Measurements from ENCODE around the gene F5.

Gene F5

DNA sequence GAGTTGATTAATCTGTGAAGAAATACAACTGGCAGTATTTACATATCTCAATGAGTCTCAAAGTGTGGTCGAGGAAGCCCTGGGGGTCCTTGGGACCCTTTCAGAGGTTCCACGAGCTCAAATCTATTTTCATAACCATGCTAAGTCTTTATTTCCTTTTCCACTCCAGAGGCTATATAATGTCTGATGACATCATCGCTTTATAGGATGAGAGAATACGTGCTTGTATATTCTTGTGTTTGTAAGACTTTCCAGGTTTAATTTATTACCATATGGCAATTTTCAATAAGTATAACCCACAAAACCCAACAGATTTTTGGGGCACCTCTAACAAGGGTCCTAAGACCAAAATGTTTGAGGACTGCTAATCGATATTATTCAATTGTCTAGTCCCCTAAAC, 99.1 kb downstream of the F5 start:
- ATAC-seq (replicated peaks; ENCODE audit: extremely low read depth, poor library complexity, severe bottlenecking) (no peak), DNase-seq (ENCODE audit: low spot score in 2 of 2) (no peak)
- no peak overlapping the region for H3K27ac Mint-ChIP-seq (ENCODE audit: low read depth)
- peaks cover 37% of the 10 kb centered on the region for H3K4me1 Mint-ChIP-seq
- H3K36me3 Mint-ChIP-seq (ENCODE audit: insufficient read depth): no peaks in the 10 kb centered on the region
- no peaks in the 10 kb centered on the region for H3K27me3 Mint-ChIP-seq
- H3K4me3 Mint-ChIP-seq: peak overlapping the region; percentile 87
- H3K9me3 Mint-ChIP-seq: no peaks in the 10 kb centered on the region

DNA sequence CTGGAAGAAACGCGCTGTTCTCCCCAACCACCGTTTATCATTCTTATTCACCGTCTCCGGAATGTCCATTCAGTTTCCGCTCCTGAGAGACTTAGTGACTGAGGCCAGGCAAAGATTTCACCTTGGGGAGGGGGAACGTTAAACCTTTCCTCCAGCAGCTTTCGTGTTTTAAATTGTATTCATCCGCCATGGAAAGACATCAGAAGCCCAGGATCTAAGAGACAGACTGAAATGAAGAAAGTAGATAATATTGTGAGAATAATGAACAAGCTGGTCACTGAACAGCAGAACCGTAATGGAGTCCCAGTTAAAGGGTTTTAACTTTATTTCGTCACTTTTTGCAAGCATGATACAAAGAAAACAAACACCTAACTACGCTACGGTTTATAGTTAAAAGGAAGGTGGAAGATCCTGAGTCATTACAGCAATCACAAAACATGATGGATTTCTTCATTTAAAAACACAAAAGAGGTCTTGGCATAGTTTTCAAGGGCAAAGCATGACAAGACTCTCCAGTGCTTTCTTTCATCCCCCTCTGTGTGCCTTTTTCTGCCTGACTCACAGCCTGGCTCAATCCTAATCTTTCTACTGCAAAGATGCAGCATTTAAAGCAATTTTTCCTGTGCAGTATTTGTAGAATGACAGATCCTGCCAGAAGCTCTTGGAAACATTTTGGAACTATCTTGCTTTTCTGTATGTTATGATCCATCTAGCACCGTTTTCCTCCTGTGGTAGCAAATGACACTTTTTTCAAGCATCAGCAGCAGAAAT, 99.8 kb downstream of the F5 start:
- Mint-ChIP-seq H3K27me3 (no peaks in the 10 kb centered on the region), H3K36me3 (ENCODE audit: insufficient read depth) (no peaks in the 10 kb centered on the region), H3K4me3 (peak overlapping the region; percentile 87), H3K4me1 (peaks cover 37% of the 10 kb centered on the region), H3K27ac (ENCODE audit: low read depth) (peak overlapping the region; percentile 92), H3K9me3 (no peaks in the 10 kb centered on the region)
- ATAC-seq (replicated peaks; ENCODE audit: extremely low read depth, poor library complexity, severe bottlenecking) (no peak), DNase-seq (ENCODE audit: low spot score in 2 of 2) (no peak)

DNA sequence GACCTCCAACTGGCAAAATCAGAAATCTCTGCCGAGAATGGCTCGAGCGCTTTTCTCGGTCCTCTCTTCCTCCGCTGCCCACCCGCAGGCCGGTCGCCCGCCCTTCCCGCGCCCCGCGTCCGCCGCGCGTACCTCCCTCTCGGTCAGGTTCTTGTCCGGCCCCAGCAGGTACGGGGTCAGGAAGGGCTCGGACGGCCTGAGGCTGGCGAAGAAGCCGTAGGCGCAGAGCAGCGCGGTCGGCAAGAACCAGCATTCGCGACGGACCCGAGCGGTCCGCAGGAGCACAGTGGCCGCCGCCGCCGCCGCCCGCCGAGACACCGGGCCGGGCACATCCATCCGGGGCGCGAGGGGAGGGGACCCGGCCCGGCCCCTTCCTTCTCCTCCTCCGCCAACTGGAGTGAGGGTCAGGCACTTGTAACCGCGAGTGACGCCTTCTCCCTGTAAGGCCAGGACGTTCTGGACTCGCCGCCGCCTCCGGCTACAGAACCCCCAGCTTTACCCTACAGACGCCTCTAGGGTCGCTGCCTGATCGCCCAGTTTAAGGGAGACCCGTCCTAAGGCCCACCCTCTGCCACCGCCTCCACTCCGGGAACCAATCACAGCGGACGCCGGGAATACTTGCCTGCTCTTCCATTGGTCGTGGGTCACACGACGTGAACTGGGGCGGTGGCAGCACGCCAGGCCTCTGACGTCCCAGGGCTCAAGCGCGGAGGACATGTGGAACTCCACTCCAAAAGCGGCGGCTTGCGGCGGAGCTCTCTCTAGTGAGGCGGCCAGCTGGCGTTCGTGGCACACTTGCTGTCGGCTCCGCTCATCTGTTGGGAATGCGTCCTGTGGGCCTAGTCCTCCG, 100.6 kb downstream of the F5 start, which contains the start of gene SLC19A2:
Gene SLC19A2, minus strand, starts transcription at position 514 of the 850 bp plus-strand sequence. Its CDS starts 178 bp downstream, at position 336.
- H3K27ac Mint-ChIP-seq (ENCODE audit: low read depth): peak within 1 kb of the TSS; percentile 92
- H3K4me3 Mint-ChIP-seq: peak within 1 kb of the TSS; percentile 87
- peak; percentile 80 to 84 for DNase-seq (ENCODE audit: low spot score in 2 of 2)
- no peaks in the 10 kb centered on the region for H3K9me3 Mint-ChIP-seq
- no peaks in the 10 kb centered on the region for H3K36me3 Mint-ChIP-seq (ENCODE audit: insufficient read depth)
- H3K4me1 Mint-ChIP-seq: peaks cover 44% of the 10 kb centered on the region
- H3K27me3 Mint-ChIP-seq: no peaks in the 10 kb centered on the region
- peak; percentile 100 for ATAC-seq (replicated peaks; ENCODE audit: extremely low read depth, poor library complexity, severe bottlenecking)

DNA sequence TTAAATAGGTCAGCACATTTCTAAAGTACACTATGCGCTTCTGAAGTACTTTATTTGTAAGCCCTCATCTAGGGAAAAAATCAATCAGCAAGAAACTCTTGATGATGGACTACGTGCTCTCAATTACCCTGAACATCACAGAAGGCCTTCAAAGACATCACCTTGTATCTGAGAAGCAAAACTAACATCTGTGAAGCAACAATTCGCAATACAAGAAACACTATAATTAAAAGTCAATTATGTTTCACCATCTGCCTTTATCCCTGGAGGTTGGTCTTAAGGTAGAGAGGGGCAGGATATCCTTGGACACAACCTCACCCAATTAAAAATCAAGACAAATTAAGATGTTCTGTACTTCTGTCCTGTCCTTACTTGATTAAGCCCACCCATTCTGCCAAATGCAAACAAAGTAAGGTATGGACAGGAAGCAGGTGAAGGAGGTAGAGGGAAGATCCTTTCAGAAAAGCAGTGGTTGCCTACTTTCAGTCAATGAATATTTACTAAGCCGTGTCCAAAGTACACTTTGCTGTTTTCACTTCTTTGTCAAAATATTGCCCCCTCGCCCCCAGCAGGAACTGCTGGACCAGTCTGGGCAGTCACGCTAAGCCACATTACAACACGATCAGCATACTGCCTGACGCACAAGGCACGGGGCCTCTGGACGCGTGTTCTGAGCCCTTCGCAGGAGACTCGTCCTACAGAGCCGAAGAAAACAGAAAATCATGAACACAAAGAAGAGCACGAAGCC, 101.4 kb downstream of the F5 start:
- DNase-seq (ENCODE audit: low spot score in 2 of 2) (no peak), ATAC-seq (replicated peaks; ENCODE audit: extremely low read depth, poor library complexity, severe bottlenecking) (peak; percentile 37)
- Mint-ChIP-seq H3K9me3 (no peaks in the 10 kb centered on the region), H3K36me3 (ENCODE audit: insufficient read depth) (no peaks in the 10 kb centered on the region), H3K27ac (ENCODE audit: low read depth) (peak overlapping the region; percentile 92), H3K4me1 (peaks cover 44% of the 10 kb centered on the region), H3K4me3 (peak overlapping the region; percentile 87), H3K27me3 (no peaks in the 10 kb centered on the region)

DNA sequence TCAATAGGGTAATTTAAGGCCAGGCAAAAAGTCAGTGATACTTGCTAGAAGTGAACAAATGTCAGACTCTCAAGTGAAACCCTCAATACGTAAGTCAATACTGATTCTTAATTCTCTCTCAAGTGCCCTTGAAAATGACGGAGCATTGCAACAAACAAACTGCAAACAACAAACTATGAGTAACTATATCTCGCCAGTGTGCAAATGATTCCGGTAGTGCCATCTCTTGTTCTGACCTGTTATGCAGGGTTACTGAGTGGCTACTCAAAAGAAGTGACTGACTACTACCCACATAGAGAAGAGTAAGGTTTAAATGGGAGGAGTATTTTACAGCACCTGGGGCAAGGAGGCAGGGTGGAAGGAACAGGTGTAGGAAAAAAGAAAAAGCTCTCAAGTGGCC, 102.2 kb downstream of the F5 start:
- Mint-ChIP-seq H3K36me3 (ENCODE audit: insufficient read depth) (no peaks in the 10 kb centered on the region), H3K27ac (ENCODE audit: low read depth) (no peak overlapping the region), H3K4me1 (peaks cover 44% of the 10 kb centered on the region), H3K27me3 (no peaks in the 10 kb centered on the region), H3K4me3 (peak overlapping the region; percentile 87), H3K9me3 (no peaks in the 10 kb centered on the region)
- DNase-seq (ENCODE audit: low spot score in 2 of 2): no peak
- ATAC-seq (replicated peaks; ENCODE audit: extremely low read depth, poor library complexity, severe bottlenecking): no peak

DNA sequence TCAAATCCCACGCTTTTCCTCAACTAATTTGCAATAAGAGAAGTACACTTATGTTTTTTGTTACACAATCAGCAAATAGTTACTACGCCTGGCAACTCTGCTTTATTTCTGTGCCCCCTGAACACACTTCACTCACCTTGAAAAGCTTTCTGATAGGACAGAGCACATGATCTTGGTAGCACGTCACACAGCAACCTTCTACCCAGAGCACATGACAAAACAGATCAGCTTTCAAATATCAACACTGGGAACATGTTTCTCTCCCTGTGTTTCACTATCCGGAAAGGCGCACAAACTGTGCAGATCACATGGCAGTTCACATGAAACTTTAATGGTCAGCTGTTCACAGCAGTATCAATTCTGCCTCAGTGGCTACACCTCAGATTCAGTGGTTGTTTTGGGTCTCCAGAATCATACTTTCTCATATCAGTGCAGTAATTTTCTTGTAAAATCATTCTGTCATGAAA, 102.7 kb downstream of the F5 start:
- H3K27me3 Mint-ChIP-seq: no peaks in the 10 kb centered on the region
- peaks cover 44% of the 10 kb centered on the region for H3K4me1 Mint-ChIP-seq
- H3K9me3 Mint-ChIP-seq: no peaks in the 10 kb centered on the region
- ATAC-seq (replicated peaks; ENCODE audit: extremely low read depth, poor library complexity, severe bottlenecking): no peak
- peak overlapping the region; percentile 6 for H3K4me3 Mint-ChIP-seq
- no peak overlapping the region for H3K27ac Mint-ChIP-seq (ENCODE audit: low read depth)
- no peak for DNase-seq (ENCODE audit: low spot score in 2 of 2)
- peaks cover 1% of the 10 kb centered on the region for H3K36me3 Mint-ChIP-seq (ENCODE audit: insufficient read depth)

DNA sequence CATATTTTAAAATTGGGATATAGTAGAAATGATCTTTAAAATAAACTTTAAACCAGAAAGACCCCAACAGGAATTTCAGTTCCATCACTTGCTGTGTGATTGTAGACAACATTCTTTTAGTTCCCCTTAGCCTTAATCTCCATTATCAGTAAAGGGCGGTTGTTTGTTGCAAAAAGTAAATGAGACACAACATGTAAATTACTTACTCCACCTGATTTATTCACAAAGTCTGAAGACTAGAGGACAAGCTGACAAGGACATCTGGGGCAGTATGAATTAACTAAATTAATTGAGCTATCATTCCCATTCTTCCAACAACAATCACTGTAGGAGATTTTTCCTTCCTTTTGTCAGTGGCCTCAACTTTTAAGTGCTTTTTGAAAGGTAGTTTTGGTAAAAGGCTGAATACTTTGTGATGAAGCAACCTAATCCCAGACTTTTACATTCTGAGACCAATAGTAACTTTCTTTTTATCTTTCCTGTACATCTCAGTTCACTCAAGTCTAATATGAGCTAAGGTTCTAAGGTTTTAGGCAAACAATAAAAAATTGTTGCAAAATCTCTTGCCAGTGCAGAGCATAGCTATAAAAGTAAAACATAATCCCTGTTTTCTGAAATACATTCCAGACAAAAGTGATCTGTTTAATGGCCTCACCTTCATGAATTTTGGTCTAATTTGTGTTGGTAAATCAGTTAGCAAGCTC, 106.8 kb downstream of the F5 start:
- Mint-ChIP-seq H3K36me3 (ENCODE audit: insufficient read depth) (peaks cover 1% of the 10 kb centered on the region), H3K9me3 (no peaks in the 10 kb centered on the region), H3K27me3 (no peaks in the 10 kb centered on the region), H3K4me1 (peaks cover 25% of the 10 kb centered on the region), H3K4me3 (no peak overlapping the region), H3K27ac (ENCODE audit: low read depth) (no peak overlapping the region)
- ATAC-seq (replicated peaks; ENCODE audit: extremely low read depth, poor library complexity, severe bottlenecking): no peak
- DNase-seq (ENCODE audit: low spot score in 2 of 2): no peak

DNA sequence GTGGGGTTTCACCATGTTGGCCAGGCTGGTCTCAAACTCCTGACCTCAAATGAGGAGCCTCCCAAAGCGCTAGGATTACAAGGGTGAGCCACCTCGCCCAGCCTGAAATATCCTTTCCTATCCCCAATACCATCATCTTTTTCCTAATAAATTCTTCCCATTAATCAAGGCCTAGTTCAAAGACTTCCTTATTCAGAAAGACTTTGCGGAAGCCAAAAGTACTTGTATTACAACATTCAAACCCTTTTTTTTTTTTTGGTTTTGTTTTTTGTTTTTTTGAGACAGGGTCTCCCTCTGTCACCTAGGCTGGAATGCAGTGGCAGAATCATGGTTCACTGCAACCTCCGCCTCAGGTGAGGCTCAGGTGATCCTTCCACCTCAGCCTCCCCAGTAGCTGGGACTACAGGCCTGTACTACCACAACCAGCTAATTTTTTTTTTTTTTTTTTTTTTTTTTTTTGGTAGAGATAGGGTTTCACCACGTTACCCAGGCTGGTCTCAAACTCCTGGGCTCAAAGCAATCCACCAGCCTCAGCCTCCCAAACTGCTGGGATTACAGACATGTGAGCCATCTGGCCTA, 108.1 kb downstream of the F5 start:
- ATAC-seq (replicated peaks; ENCODE audit: extremely low read depth, poor library complexity, severe bottlenecking) (no peak), DNase-seq (ENCODE audit: low spot score in 2 of 2) (no peak)
- Mint-ChIP-seq H3K36me3 (ENCODE audit: insufficient read depth) (peaks cover 1% of the 10 kb centered on the region), H3K27me3 (no peaks in the 10 kb centered on the region), H3K9me3 (no peaks in the 10 kb centered on the region), H3K27ac (ENCODE audit: low read depth) (no peak overlapping the region), H3K4me3 (no peak overlapping the region), H3K4me1 (peaks cover 13% of the 10 kb centered on the region)

DNA sequence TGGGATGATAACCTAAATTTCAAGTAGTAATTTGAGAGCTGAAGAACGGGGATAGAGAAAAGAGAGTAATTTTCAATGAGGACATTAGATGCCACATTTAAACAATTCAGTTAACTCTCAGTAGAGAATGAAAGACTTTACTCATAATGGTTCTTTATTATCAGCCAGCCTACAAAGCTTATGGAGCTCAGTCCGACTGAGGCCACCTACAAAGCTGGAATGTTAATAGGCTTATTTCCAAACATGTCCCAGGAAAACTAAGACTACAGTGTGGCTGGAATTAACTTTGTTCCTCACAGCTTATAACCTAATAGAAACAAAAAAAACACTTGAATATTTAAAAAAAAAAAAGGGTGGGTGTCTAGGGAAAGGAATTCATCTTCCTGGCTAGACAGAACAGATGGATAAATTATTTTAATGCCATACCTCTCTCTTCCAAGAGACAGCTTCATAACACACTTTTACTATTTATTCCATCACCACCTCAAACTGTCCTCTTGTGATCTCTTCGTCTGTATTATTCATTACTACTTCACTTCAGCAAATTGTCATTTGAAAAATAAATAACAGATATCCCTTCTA, 110.4 kb downstream of the F5 start:
- DNase-seq (ENCODE audit: low spot score in 2 of 2): no peak

DNA sequence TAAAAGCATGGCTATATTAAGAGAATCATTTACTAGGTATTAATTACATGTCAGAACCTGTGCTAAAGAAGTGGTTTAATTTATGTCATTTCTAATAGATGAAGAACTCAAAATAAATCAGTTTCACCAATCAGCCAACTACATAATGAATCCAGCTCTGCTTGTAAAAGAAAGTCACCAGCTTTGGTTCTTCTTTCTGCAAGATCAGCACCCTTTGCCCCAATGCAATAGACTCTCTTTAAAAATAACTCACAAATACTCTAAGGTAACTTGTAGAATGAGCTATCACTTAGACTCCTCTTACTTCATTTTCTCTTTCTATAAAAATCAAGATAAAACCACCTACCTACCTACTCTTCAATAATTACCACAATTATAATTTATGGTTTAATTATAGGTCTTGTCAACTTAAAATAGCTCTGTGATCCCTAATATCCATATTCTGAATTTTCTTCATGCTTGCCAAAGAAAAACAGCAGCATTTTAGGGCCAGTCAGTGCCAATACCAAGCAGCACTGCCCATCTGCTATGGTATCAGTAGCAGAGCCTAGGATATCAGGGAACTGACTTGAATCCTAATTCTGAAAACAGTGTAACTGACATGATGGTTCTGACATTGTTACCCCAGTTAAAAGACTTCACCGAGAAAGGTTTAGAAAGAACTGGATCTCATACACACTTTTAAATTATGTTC, 111.8 kb downstream of the F5 start:
- Mint-ChIP-seq H3K9me3 (no peaks in the 10 kb centered on the region), H3K4me3 (no peak overlapping the region), H3K27ac (ENCODE audit: low read depth) (no peak overlapping the region), H3K4me1 (no peaks in the 10 kb centered on the region), H3K36me3 (ENCODE audit: insufficient read depth) (peaks cover 1% of the 10 kb centered on the region), H3K27me3 (no peaks in the 10 kb centered on the region)
- no peak for ATAC-seq (replicated peaks; ENCODE audit: extremely low read depth, poor library complexity, severe bottlenecking)
- DNase-seq (ENCODE audit: low spot score in 2 of 2): no peak

More for the DNA sequence above, 110.4 kb downstream of the F5 start:
- Mint-ChIP-seq H3K27me3 (no peaks in the 10 kb centered on the region), H3K9me3 (no peaks in the 10 kb centered on the region), H3K4me3 (no peak overlapping the region), H3K36me3 (ENCODE audit: insufficient read depth) (peaks cover 1% of the 10 kb centered on the region), H3K27ac (ENCODE audit: low read depth) (no peak overlapping the region), H3K4me1 (peaks cover 3% of the 10 kb centered on the region)
- no peak for ATAC-seq (replicated peaks; ENCODE audit: extremely low read depth, poor library complexity, severe bottlenecking)

DNA sequence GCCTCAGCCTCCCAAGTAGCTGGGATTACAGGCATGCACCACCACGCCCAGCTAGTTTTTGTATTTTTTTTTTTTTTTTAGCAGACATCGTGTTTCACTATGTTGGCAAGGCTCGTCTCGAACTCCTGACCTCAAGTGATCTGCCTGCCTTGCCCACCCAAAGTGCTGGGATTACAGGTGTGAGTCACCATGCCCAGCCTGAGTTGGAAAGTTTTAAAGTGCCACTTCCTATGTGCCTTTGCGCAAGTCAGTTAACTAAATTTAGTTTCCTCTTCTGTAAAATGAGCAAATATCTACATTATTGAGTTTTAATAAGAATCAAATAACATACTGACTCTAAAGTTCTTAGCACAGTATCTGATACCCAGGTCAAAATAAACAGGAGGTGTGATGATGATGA, 112.9 kb downstream of the F5 start:
- Mint-ChIP-seq H3K4me3 (no peak overlapping the region), H3K9me3 (no peaks in the 10 kb centered on the region), H3K4me1 (no peaks in the 10 kb centered on the region), H3K27ac (ENCODE audit: low read depth) (no peak overlapping the region), H3K27me3 (no peaks in the 10 kb centered on the region), H3K36me3 (ENCODE audit: insufficient read depth) (no peaks in the 10 kb centered on the region)
- ATAC-seq (replicated peaks; ENCODE audit: extremely low read depth, poor library complexity, severe bottlenecking) (no peak), DNase-seq (ENCODE audit: low spot score in 2 of 2) (no peak)

Data from central memory CD8-positive, alpha-beta T cell (primary cell).